Chondrocyte (in vitro differentiated cells): ENCODE data around the gene KIF1C. TPM values are rescaled to one million over a fixed set of nuclear protein-coding genes. Genes with fewer than 3 reads are reported as not detected.

ENCODE experiments used
- DNase-seq: peaks from one replicate; pipeline ENCODE4 v3.0.0; 2021; ENCODE audit warnings: mixed read lengths, low spot score
- H3K27ac Mint-ChIP-seq: one replicate; pipeline ENCODE4 v1.8.0; 2021; ENCODE audit warnings: mild to moderate bottlenecking, moderate library complexity, mixed read lengths; ENCODE audit not compliant: unreplicated experiment
- H3K27me3 Mint-ChIP-seq: 2 replicates; pipeline ENCODE4 v1.8.0; 2021; ENCODE audit warnings: low read depth, mixed read lengths
- H3K36me3 Mint-ChIP-seq: 2 replicates; pipeline ENCODE4 v1.8.0; 2021; ENCODE audit warnings: low read depth, mixed read lengths
- H3K4me1 Mint-ChIP-seq: 2 replicates; pipeline ENCODE4 v1.8.0; 2021; ENCODE audit warnings: low read depth, mild to moderate bottlenecking, mixed read lengths
- H3K4me3 Mint-ChIP-seq: one replicate; pipeline ENCODE4 v1.8.0; 2021; ENCODE audit warnings: mild to moderate bottlenecking, moderate library complexity, mixed read lengths; ENCODE audit not compliant: unreplicated experiment
- H3K9me3 Mint-ChIP-seq: 2 replicates; pipeline ENCODE4 v1.8.0; 2021; ENCODE audit warnings: low read depth, mixed read lengths
- total RNA-seq: library from RNA; stranded (reverse); gene quantifications from 3 replicates; pipeline ENCODE4 v1.2.1, GENCODE V29; 2021
- TF ChIP-seq, protein P1 (sequence below): fragments of 200-600 bp; sonication (generic); IDR thresholded peaks from 2 replicates; pipeline ENCODE4 v1.5.0; 2021; ENCODE audit warnings: antibody characterized with exemption, mild to moderate bottlenecking, moderate library complexity

Gene KIF1C
- total RNA-seq, 1 donor from 2014 or later = 174 TPM

DNA sequence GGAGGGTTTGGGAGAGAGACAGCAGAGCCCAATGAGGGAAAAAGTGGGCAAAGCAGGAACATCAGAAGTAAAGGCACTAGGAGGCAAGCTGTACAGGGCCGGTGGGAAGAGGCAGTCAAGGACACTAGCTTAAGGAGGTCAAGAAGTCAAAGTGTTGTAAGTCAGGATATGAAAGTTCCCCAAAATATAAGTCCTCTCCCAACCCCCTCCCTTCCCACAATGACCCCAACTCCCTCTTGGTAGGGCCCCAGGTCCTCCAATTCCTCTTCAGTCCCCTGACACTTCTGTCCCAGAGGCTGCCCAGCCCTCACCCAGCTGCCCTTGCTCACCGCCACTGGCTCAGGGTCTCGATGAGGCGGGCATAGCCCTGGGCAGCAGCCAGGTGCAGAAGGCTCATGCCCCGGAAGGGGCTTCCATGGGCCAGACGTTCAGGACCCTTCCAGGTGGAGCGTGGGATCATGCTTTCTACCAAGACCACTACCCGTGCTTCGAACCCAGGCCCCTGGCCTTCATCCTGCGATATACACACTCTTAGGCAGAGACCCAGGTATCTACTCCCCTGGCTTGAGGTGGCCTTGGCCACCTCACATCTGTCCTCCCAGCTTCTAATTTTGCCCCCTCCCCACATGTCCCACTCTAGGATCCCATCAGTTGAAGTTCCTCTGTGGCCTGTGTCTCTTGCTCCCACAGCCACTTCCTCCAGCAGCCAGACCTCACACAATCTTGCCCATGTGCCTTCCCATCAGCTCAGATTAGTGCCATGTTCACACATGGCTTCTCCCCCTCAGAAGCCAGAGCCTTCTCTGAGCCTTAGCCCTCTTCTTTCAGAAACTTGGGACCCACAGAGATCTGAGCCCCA lies 24.3 kb upstream of the KIF1C start:
- no peaks in the 10 kb centered on the region for H3K9me3 Mint-ChIP-seq
- no peak for DNase-seq
- H3K27me3 Mint-ChIP-seq = no peaks in the 10 kb centered on the region
- H3K36me3 Mint-ChIP-seq = peaks cover 33% of the 10 kb centered on the region
- H3K4me3 Mint-ChIP-seq = no peak overlapping the region
- peaks cover 41% of the 10 kb centered on the region for H3K4me1 Mint-ChIP-seq
- TF ChIP-seq, protein P1, sequence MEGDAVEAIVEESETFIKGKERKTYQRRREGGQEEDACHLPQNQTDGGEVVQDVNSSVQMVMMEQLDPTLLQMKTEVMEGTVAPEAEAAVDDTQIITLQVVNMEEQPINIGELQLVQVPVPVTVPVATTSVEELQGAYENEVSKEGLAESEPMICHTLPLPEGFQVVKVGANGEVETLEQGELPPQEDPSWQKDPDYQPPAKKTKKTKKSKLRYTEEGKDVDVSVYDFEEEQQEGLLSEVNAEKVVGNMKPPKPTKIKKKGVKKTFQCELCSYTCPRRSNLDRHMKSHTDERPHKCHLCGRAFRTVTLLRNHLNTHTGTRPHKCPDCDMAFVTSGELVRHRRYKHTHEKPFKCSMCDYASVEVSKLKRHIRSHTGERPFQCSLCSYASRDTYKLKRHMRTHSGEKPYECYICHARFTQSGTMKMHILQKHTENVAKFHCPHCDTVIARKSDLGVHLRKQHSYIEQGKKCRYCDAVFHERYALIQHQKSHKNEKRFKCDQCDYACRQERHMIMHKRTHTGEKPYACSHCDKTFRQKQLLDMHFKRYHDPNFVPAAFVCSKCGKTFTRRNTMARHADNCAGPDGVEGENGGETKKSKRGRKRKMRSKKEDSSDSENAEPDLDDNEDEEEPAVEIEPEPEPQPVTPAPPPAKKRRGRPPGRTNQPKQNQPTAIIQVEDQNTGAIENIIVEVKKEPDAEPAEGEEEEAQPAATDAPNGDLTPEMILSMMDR = no peak
- H3K27ac Mint-ChIP-seq = peak overlapping the region; percentile 74

DNA sequence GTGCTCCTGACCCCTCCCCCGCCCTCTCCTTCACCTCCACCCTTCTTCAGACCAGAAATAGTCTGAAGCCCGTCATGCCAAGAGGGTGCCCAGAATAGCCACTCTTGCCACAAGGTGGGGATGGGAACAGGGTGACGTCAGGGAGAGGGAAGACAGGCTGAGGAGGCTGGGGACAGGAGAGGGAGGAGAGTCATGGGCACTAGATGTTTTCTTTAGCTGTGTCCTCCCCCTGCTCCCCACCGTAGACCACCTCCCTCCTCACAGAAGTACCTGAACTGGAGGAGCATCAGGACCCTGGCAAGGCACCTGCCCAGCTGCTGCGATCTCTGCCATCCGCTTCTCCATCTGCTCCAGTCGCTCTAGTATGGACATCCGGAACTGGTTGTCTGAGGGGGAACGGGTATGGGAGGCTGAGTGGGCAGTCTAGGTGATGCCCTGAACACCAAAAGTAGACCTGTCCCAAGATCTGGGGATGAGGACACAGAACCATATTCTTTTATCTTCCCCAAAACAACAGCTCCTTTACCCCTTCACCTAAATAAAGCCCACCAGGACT lies 23.6 kb upstream of the KIF1C start:
- Mint-ChIP-seq H3K36me3 (peaks cover 27% of the 10 kb centered on the region), H3K27me3 (no peaks in the 10 kb centered on the region), H3K27ac (peak overlapping the region; percentile 32), H3K4me3 (no peak overlapping the region), H3K4me1 (peaks cover 37% of the 10 kb centered on the region), H3K9me3 (no peaks in the 10 kb centered on the region)
- TF ChIP-seq, protein P1 = no peak
- no peak for DNase-seq

DNA sequence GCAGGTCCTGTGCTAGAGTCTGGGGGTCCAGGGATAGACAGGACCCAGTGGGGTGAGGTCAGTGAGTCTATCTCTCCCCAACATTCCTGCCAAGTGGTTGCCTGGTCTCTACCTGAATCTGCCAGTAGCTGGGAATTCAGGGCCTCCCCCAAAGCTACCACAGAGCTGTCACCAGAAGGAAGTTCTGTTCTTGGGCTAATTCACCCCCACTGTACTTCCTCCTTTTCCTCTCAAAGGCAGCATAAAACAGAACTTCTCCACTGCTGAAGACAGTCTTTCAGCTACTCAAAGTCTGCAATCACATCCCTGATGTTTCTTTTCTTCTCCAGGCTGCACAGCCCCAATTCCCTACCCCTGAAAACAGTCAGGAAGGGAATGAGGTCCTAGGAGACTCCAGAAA lies 19.0 kb upstream of the KIF1C start:
- H3K4me1 Mint-ChIP-seq = peaks cover 16% of the 10 kb centered on the region
- no peak overlapping the region for H3K27ac Mint-ChIP-seq
- no peaks in the 10 kb centered on the region for H3K9me3 Mint-ChIP-seq
- DNase-seq = no peak
- peaks cover 26% of the 10 kb centered on the region for H3K36me3 Mint-ChIP-seq
- no peak overlapping the region for H3K4me3 Mint-ChIP-seq
- TF ChIP-seq, protein P1 = no peak
- H3K27me3 Mint-ChIP-seq = no peaks in the 10 kb centered on the region

DNA sequence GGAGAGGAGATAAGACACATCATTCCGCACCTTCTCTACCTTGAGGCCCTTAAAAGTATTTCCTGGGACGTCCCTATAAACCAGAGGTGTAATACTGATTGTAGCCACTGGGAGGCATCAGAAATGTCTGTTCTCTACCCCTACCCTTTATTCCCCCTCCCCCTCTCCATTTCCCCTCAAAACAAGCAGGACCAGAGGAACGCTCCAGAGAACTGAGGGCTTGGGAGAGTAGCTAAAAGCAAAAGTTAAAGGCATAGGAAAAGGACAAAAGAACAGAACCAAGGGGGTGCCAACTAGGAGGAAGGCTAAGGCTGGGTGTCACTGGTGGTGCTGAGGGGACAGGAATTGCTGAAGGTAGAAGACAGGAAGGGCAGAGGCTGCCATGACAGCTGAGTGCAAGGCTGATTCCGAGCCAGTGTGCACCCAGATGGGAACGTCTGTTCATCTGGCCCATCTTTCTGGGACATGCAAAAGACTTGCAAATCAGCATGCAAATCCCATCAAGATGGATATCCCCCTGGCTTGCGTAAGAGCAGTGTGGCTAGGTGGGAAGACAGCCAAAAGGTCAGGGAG lies 17.0 kb upstream of the KIF1C start:
- Mint-ChIP-seq H3K36me3 (peaks cover 20% of the 10 kb centered on the region), H3K27me3 (no peaks in the 10 kb centered on the region), H3K4me1 (peaks cover 8% of the 10 kb centered on the region), H3K27ac (peak overlapping the region; percentile 47), H3K4me3 (no peak overlapping the region), H3K9me3 (no peaks in the 10 kb centered on the region)
- TF ChIP-seq, protein P1 = peak; percentile 83
- DNase-seq = no peak

DNA sequence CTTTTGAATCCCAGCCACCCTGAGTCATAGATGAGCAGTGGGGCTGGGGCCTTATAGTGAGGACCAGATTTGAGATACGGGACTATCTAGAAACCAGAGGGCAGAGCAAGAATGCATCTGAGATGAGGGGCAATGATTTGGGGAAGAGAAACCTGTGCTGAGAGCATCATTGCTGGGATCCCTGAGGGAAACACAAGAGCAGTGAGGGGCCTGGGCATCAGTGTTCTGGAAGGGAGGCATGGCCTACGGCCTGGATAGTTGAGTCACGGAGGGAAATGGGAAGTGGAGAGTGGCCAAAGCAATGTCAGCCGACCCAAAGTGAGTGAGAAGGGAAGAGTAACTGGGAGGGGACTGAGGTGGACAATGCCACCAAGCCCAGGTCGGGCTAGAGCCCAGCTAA lies 15.4 kb upstream of the KIF1C start:
- DNase-seq = no peak
- TF ChIP-seq, protein P1 = no peak
- Mint-ChIP-seq H3K9me3 (no peaks in the 10 kb centered on the region), H3K4me1 (peaks cover 19% of the 10 kb centered on the region), H3K27ac (no peak overlapping the region), H3K4me3 (no peak overlapping the region), H3K36me3 (peaks cover 20% of the 10 kb centered on the region), H3K27me3 (no peaks in the 10 kb centered on the region)
